SK-N-SH (cell line): ENCODE measurements around the gene MCTP1. TPM values are rescaled to one million over a fixed set of nuclear protein-coding genes. Genes with fewer than 3 reads are reported as not detected.

Experiments used
- CTCF ChIA-PET: fragments of 300-600, 350-600 bp; formaldehyde crosslinking; extraction: SDS; loops from one replicate; lab custom pipeline; 2021; lab: Yijun Ruan, JAX
- POLR2A ChIA-PET: fragments of 350-600 bp; sonication (Branson Sonifier 250); formaldehyde crosslinking; extraction: SDS; loops from one replicate; lab custom pipeline; 2020; ENCODE audit warnings: antibody characterized with exemption, inconsistent platforms; lab: Yijun Ruan, JAX
- DNase-seq: peaks from one replicate; pipeline ENCODE4 v3.0.0; 2012
- H2AFZ ChIP-seq: fragments of 200-600 bp; sonication (generic); 2 replicates; pipeline ENCODE4 v1.8.1; 2016; ENCODE audit warnings: antibody characterized with exemption, mild to moderate bottlenecking, low read depth
- H3F3A ChIP-seq: fragments of 200-600 bp; sonication (generic); replicated peaks from 2 replicates; pipeline ENCODE3; 2016; ENCODE audit warnings: antibody characterized with exemption, mild to moderate bottlenecking; ENCODE audit not compliant: insufficient read depth
- H3K27ac ChIP-seq, 2 experiments: fragments of 200-500 bp in 1 of 2; fragments of 200-600 bp in 1 of 2; sonication (Bioruptor generic) in 1 of 2; sonication (generic), shearing (Covaris generic) in 1 of 2; 2 replicates each; pipeline versions ENCODE4 v1.5.1 to v1.6.1; 2014 to 2016; ENCODE audit warnings: low read depth in 2 of 2, inconsistent platforms in 1 of 2, low read length in 1 of 2, mild to moderate bottlenecking in 1 of 2, mixed read lengths in 1 of 2
- H3K27me3 ChIP-seq: fragments of 200-600 bp; sonication (generic), shearing (Covaris generic); 2 replicates; pipeline ENCODE4 v1.6.1; 2016; ENCODE audit warnings: mixed run types; ENCODE audit not compliant: insufficient read depth
- H3K36me3 ChIP-seq, 2 experiments: fragments of 200-500 bp in 1 of 2; fragments of 200-600 bp in 1 of 2; sonication (Bioruptor generic) in 1 of 2; sonication (generic) in 1 of 2; replicated peaks in 1 of 2; 2 replicates each; pipeline versions ENCODE3 to v1.5.1; 2014 to 2016; ENCODE audit warnings: low read length in 1 of 2, mild to moderate bottlenecking in 1 of 2; ENCODE audit not compliant: insufficient read depth in 2 of 2, control insufficient read depth in 1 of 2
- H3K4me1 ChIP-seq, 2 experiments: fragments of 200-500 bp in 1 of 2; fragments of 200-600 bp in 1 of 2; sonication (Bioruptor generic) in 1 of 2; sonication (generic), shearing (Covaris generic) in 1 of 2; 2 replicates each; pipeline versions ENCODE4 v1.5.1 to v1.6.1; 2014 to 2016; ENCODE audit warnings: low read depth in 1 of 2, low read length in 1 of 2, mixed run types in 1 of 2; ENCODE audit not compliant: insufficient read depth in 2 of 2, control insufficient read depth in 1 of 2
- H3K4me2 ChIP-seq: fragments of 200-600 bp; sonication (generic), shearing (Covaris generic); 2 replicates; pipeline ENCODE4 v1.6.1; 2017; ENCODE audit warnings: mixed run types
- H3K4me3 ChIP-seq, 2 experiments: fragments of 200-500 bp in 1 of 2; fragments of 200-600 bp in 1 of 2; sonication (Bioruptor generic) in 1 of 2; sonication (generic), shearing (Covaris generic) in 1 of 2; 2 replicates each; pipeline versions ENCODE4 v1.5.1 to v1.8.1; 2014 to 2016; ENCODE audit warnings: low read depth in 2 of 2, inconsistent platforms in 1 of 2, low read length in 1 of 2, mild to moderate bottlenecking in 1 of 2, mixed read lengths in 1 of 2, moderate library complexity in 1 of 2
- H3K79me2 ChIP-seq: fragments of 200-600 bp; sonication (generic); 2 replicates; pipeline ENCODE4 v1.8.1; 2017; ENCODE audit warnings: mild to moderate bottlenecking; ENCODE audit not compliant: insufficient read depth
- H3K9ac ChIP-seq: fragments of 200-600 bp; sonication (generic); 2 replicates; pipeline ENCODE4 v1.6.1; 2017; ENCODE audit warnings: mixed run types
- H3K9me2 ChIP-seq: fragments of 200-600 bp; sonication (generic); 2 replicates; pipeline ENCODE4 v1.6.1; 2017; ENCODE audit warnings: mixed run types
- H3K9me3 ChIP-seq: fragments of 200-600 bp; sonication (generic); 2 replicates; pipeline ENCODE4 v1.6.1; 2017; ENCODE audit warnings: mixed run types, mild to moderate bottlenecking, moderate library complexity
- H4K20me1 ChIP-seq: fragments of 200-600 bp; sonication (generic); 2 replicates; pipeline ENCODE4 v1.6.1; 2017; ENCODE audit warnings: mild to moderate bottlenecking, mixed run types; ENCODE audit not compliant: insufficient read depth
- ELF1 ChIP-seq: IDR thresholded peaks from 2 replicates; pipeline ENCODE4 v1.4.0; 2012
- EP300 ChIP-seq, 2 experiments: IDR thresholded peaks; 2 replicates each; pipeline versions ENCODE4 v1.4.0 to v1.6.1; 2012; ENCODE audit warnings: borderline replicate concordance in 1 of 2, low read depth in 1 of 2, low read length in 1 of 2
- FOSL2 ChIP-seq: IDR thresholded peaks from 2 replicates; pipeline ENCODE4 v1.4.0; 2012; ENCODE audit warnings: low read depth, mild to moderate bottlenecking, moderate library complexity, borderline replicate concordance
- JUND ChIP-seq: IDR thresholded peaks from 2 replicates; pipeline ENCODE4 v1.4.0; 2012
- NFIC ChIP-seq: IDR thresholded peaks from 2 replicates; pipeline ENCODE4 v1.4.0; 2012; ENCODE audit warnings: borderline replicate concordance
- POLR2AphosphoS5 ChIP-seq: IDR thresholded peaks from 2 replicates; pipeline ENCODE4 v1.6.1; 2012; ENCODE audit warnings: low read depth, low read length
- RCOR1 ChIP-seq: fragments of 150-350 bp; IDR thresholded peaks from 2 replicates; pipeline ENCODE4 v1.6.1; 2017; ENCODE audit warnings: antibody characterized with exemption, low read length
- REST ChIP-seq: IDR thresholded peaks from 2 replicates; pipeline ENCODE4 v1.6.1; 2012; ENCODE audit warnings: mild to moderate bottlenecking, low read depth, low read length, moderate library complexity
- RXRA ChIP-seq: IDR thresholded peaks from 2 replicates; pipeline ENCODE4 v1.4.0; 2012; ENCODE audit warnings: low read depth, mild to moderate bottlenecking, borderline replicate concordance
- SIN3A ChIP-seq: IDR thresholded peaks from 2 replicates; pipeline ENCODE4 v1.6.1; 2012; ENCODE audit warnings: low read depth, mild to moderate bottlenecking, low read length, moderate library complexity, borderline replicate concordance
- TAF1 ChIP-seq: IDR thresholded peaks from 2 replicates; pipeline ENCODE4 v1.6.1; 2012; ENCODE audit warnings: low read depth, mild to moderate bottlenecking, low read length, moderate library complexity, borderline replicate concordance
- TCF12 ChIP-seq: IDR thresholded peaks from 2 replicates; pipeline ENCODE4 v1.4.0; 2012
- TEAD4 ChIP-seq: IDR thresholded peaks from 2 replicates; pipeline ENCODE4 v1.4.0; 2012; ENCODE audit warnings: mild to moderate bottlenecking, borderline replicate concordance; ENCODE audit not compliant: insufficient read depth
- USF1 ChIP-seq: IDR thresholded peaks from 2 replicates; pipeline ENCODE4 v1.4.0; 2012; ENCODE audit warnings: low read depth, borderline replicate concordance
- WGBS: methylation state at CpG from one replicate; pipeline ENCODE4 v1.1.6; 2017; ENCODE audit warnings: low lambda C conversion rate; 5-methylcytosine and 5-hydroxymethylcytosine counted together
- polyA plus RNA-seq, 3 experiments: library from polyadenylated mRNA; depleted of rRNA; stranded (reverse); fragments of >200 nt; gene quantifications; 2 replicates each; pipeline ENCODE4 v1.2.3, GENCODE V29; 2012
- TF ChIP-seq, protein P1 (sequence below): fragments of 150-350 bp; IDR thresholded peaks from 2 replicates; pipeline ENCODE4 v1.6.1; 2017; ENCODE audit warnings: antibody characterized with exemption, low read length, low read depth, borderline replicate concordance
- TF ChIP-seq, protein P2 (sequence below): IDR thresholded peaks from 2 replicates; pipeline ENCODE4 v1.4.0; 2012; ENCODE audit warnings: low read depth

MCTP1 gene
- polyA plus RNA-seq, 1 of the 3 experiments (the other 2 are of a cell fraction): 0.53 TPM

DNA sequence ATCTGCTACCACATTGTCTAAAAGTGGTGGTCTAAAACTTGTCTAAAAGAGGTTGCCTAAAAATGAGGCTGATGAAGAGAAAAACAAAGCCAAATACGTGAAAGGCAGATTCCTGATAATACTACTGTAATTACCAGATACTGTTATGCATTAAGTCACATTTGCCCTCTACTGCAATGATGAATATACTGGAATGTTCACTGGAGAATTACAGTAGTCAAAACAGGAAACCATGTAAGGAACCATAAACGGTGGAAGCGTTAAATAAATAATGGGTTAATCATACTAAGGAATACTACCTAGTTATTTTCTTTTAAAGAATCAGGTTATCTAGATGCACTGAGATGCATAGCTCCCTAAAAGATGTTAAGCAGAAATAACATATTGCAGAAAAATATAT lies 201.3 kb downstream of the MCTP1 start:
- H3K27ac ChIP-seq: no peak overlapping the region
- H3K36me3 ChIP-seq: no peaks in the 10 kb centered on the region
- ChIA-PET POLR2A (no interaction called here), CTCF (no interaction called here)
- peaks cover 0 to 9% of the 10 kb centered on the region in 2 experiments; a peak in 2 of 4 replicates for H3K4me1 ChIP-seq
- no peaks in the 10 kb centered on the region for H3K79me2 ChIP-seq
- H3K9me2 ChIP-seq: no peaks in the 10 kb centered on the region
- no peak overlapping the region for H3K4me2 ChIP-seq
- WGBS: 66% methylated on average over 3 of the region's 3 CpGs
- H2AFZ ChIP-seq: no peak overlapping the region; the same call in 1 of the 2 replicates
- no peak overlapping the region for H3K9ac ChIP-seq
- H3K27me3 ChIP-seq: no peaks in the 10 kb centered on the region
- no peak overlapping the region for H3K4me3 ChIP-seq
- no peaks in the 10 kb centered on the region for H3K9me3 ChIP-seq
- H4K20me1 ChIP-seq: no peaks in the 10 kb centered on the region
- TF ChIP-seq RXRA: no peak
- no peak for DNase-seq
- H3F3A ChIP-seq: peaks cover 9% of the 10 kb centered on the region

DNA sequence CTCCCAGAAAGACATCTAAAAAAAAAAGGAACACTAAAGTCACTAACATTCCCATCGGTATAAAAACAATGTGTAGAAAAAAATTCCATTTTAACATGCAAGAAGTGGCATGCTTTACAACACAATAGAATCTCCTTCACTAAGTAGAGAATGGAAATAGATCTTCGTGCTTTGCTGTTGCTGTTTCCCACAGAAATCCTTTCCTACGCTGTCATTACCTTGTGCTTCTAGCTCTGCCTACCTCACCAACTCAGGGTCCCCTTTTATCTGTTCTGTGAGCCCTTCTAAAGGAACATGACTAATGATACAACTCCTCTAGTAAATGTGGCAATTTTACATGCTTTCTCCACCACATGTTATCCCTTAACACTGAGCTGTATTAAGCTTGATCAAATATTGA lies 202.9 kb downstream of the MCTP1 start:
- Histone ChIP-seq H3K9ac (peak overlapping the region; percentile 44; the same call in 1 of the 2 replicates), H3K27me3 (no peaks in the 10 kb centered on the region), H3F3A (peaks cover 9% of the 10 kb centered on the region)
- no peak for DNase-seq
- TF ChIP-seq NFIC (no peak), USF1 (no peak), REST (no peak), TCF12 (no peak)
- TF ChIP-seq, all 33 proteins: peak for 0
- peaks cover 0 to 9% of the 10 kb centered on the region in 2 experiments; a peak in 1 of 4 replicates for H3K4me1 ChIP-seq
- no peaks in the 10 kb centered on the region for H4K20me1 ChIP-seq
- H3K4me2 ChIP-seq: peak overlapping the region; percentile 62
- no peaks in the 10 kb centered on the region for H3K36me3 ChIP-seq
- no peaks in the 10 kb centered on the region for H3K9me2 ChIP-seq
- H2AFZ ChIP-seq: peak overlapping the region; percentile 66
- ChIA-PET CTCF (interaction anchor here (0.6 kb wide), 1 partner anchor 28 kb away, joined by 3 read pairs; no protein-coding TSS in a partner anchor), POLR2A (no interaction called here)
- H3K9me3 ChIP-seq: no peaks in the 10 kb centered on the region
- H3K4me3 ChIP-seq: peak overlapping the region; percentile 45 to 58; a peak in 2 of 4 replicates
- peak overlapping the region; percentile 66 to 76 for H3K27ac ChIP-seq
- no peaks in the 10 kb centered on the region for H3K79me2 ChIP-seq
- 7% methylated on average over 3 of the region's 3 CpGs for WGBS

- peak overlapping the region; percentile 66 for H2AFZ ChIP-seq
- POLR2A ChIA-PET: no interaction called here
- TF ChIP-seq JUND (peak; percentile 54; the same call in 1 of the 2 replicates), RCOR1 (no peak), SIN3A (no peak), EP300 (IDR thresholded peaks at IDR 0.05; ENCODE audit: borderline replicate concordance in 1 of 2, low read depth in 1 of 2, low read length in 1 of 2) (peak in 1 of 2 experiments; percentile 39; a peak in 1 of 4 replicates), NFIC (0 out of 2 replicates have a peak, but pooled peaks have one; percentile 17), POLR2AphosphoS5 (peak; percentile 52; the same call in 1 of the 2 replicates), ELF1 (no peak), TAF1 (peak; percentile 57; the same call in 1 of the 2 replicates), FOSL2 (peak; percentile 54; the same call in 1 of the 2 replicates), TEAD4 (no peak)
- TF ChIP-seq, protein P1, sequence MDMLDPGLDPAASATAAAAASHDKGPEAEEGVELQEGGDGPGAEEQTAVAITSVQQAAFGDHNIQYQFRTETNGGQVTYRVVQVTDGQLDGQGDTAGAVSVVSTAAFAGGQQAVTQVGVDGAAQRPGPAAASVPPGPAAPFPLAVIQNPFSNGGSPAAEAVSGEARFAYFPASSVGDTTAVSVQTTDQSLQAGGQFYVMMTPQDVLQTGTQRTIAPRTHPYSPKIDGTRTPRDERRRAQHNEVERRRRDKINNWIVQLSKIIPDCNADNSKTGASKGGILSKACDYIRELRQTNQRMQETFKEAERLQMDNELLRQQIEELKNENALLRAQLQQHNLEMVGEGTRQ: no peak
- TF ChIP-seq, protein P2, sequence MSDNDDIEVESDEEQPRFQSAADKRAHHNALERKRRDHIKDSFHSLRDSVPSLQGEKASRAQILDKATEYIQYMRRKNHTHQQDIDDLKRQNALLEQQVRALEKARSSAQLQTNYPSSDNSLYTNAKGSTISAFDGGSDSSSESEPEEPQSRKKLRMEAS: peak; percentile 24; the same call in 1 of the 2 replicates
These were observed 203.4 kb downstream of the MCTP1 start for GRCh38 chr5:95081500-95081960.

More at GRCh38 chr5:95081500-95081960, 203.4 kb downstream of the MCTP1 start:
- Histone ChIP-seq H3K4me1 (peaks cover 0 to 9% of the 10 kb centered on the region in 2 experiments; a peak in 1 of 4 replicates), H3K36me3 (no peaks in the 10 kb centered on the region), H4K20me1 (no peaks in the 10 kb centered on the region), H3F3A (peaks cover 9% of the 10 kb centered on the region), H3K79me2 (no peaks in the 10 kb centered on the region), H3K27me3 (no peaks in the 10 kb centered on the region), H3K9me3 (no peaks in the 10 kb centered on the region), H3K9ac (peak overlapping the region; percentile 44; the same call in 1 of the 2 replicates), H3K4me3 (peak overlapping the region; percentile 45 to 58), H3K27ac (peak overlapping the region; percentile 66 to 76), H3K4me2 (peak overlapping the region; percentile 62), H3K9me2 (no peaks in the 10 kb centered on the region)
- CTCF ChIA-PET: no interaction called here
- DNase-seq: no peak
- 4% methylated on average over 5 of the region's 5 CpGs for whole genome bisulfite sequencing
